ENCODE measurements around the gene PTPRD. TPM values are rescaled to one million over a fixed set of nuclear protein-coding genes. Genes with fewer than 3 reads are reported as not detected.

Gene PTPRD
- total RNA-seq = not detected

- Mint-ChIP-seq H3K4me1 (ENCODE audit: low read depth) (peaks cover 7% of the 10 kb centered on the region), H3K27ac (no peak within 1 kb of the TSS), H3K36me3 (ENCODE audit: low read depth) (peaks cover 4% of the 10 kb centered on the region), H3K4me3 (peak within 1 kb of the TSS; percentile 24), H3K9me3 (no peaks in the 10 kb centered on the region), H3K27me3 (ENCODE audit: low read depth) (peaks cover 32% of the 10 kb centered on the region)
- CTCF ChIA-PET = interaction anchor here (0.6 kb wide), 1 partner anchor 293 kb away, joined by 3 read pairs; no protein-coding TSS in a partner anchor
- intact Hi-C loops (cut with micrococcal nuclease) = no loop called here
- peak; percentile 17 for DNase-seq
Observed at GRCh38 chr9:10612641-10613398, at the start of gene PTPRD. Gene PTPRD (minus strand): TSS chr9:10613002.

- CTCF ChIA-PET = no interaction called here
- DNase-seq = no peak
- Mint-ChIP-seq H3K27me3 (ENCODE audit: low read depth) (no peaks in the 10 kb centered on the region), H3K27ac (no peak overlapping the region), H3K9me3 (peaks cover 13% of the 10 kb centered on the region), H3K4me3 (no peak overlapping the region), H3K36me3 (ENCODE audit: low read depth) (no peaks in the 10 kb centered on the region), H3K4me1 (ENCODE audit: low read depth) (no peaks in the 10 kb centered on the region)
- intact Hi-C loops (cut with micrococcal nuclease) = no loop called here
Observed at GRCh38 chr9:10661994-10662393, 49.2 kb upstream of the PTPRD start.

GRCh38 chr9:10661376-10661775 lies 48.6 kb upstream of the PTPRD start:
- no peak overlapping the region for H3K27ac Mint-ChIP-seq
- DNase-seq = no peak
- H3K4me1 Mint-ChIP-seq (ENCODE audit: low read depth) = no peaks in the 10 kb centered on the region
- H3K9me3 Mint-ChIP-seq = peaks cover 13% of the 10 kb centered on the region
- H3K36me3 Mint-ChIP-seq (ENCODE audit: low read depth) = no peaks in the 10 kb centered on the region
- CTCF ChIA-PET = no interaction called here
- intact Hi-C loops (cut with micrococcal nuclease) = no loop called here
- no peak overlapping the region for H3K4me3 Mint-ChIP-seq
- H3K27me3 Mint-ChIP-seq (ENCODE audit: low read depth) = no peaks in the 10 kb centered on the region

GRCh38 chr9:10651012-10651411 lies 38.2 kb upstream of the PTPRD start:
- Mint-ChIP-seq H3K27me3 (ENCODE audit: low read depth) (no peaks in the 10 kb centered on the region), H3K4me3 (no peak overlapping the region), H3K36me3 (ENCODE audit: low read depth) (no peaks in the 10 kb centered on the region), H3K4me1 (ENCODE audit: low read depth) (no peaks in the 10 kb centered on the region), H3K9me3 (peaks cover 11% of the 10 kb centered on the region), H3K27ac (no peak overlapping the region)
- intact Hi-C loops (cut with micrococcal nuclease) = no loop called here
- no peak for DNase-seq
- CTCF ChIA-PET = no interaction called here

- H3K4me1 Mint-ChIP-seq (ENCODE audit: low read depth) = no peaks in the 10 kb centered on the region
- H3K9me3 Mint-ChIP-seq = peaks cover 11% of the 10 kb centered on the region
- no peaks in the 10 kb centered on the region for H3K27me3 Mint-ChIP-seq (ENCODE audit: low read depth)
- intact Hi-C loops (cut with micrococcal nuclease) = no loop called here
- H3K4me3 Mint-ChIP-seq = no peak overlapping the region
- no peak overlapping the region for H3K27ac Mint-ChIP-seq
- CTCF ChIA-PET = no interaction called here
- no peak for DNase-seq
- H3K36me3 Mint-ChIP-seq (ENCODE audit: low read depth) = no peaks in the 10 kb centered on the region
Observed at GRCh38 chr9:10649076-10649475, 36.3 kb upstream of the PTPRD start.

- H3K9me3 Mint-ChIP-seq = peaks cover 4% of the 10 kb centered on the region
- DNase-seq = no peak
- no peaks in the 10 kb centered on the region for H3K36me3 Mint-ChIP-seq (ENCODE audit: low read depth)
- CTCF ChIA-PET = interaction anchor here (0.6 kb wide), 1 partner anchor 577 kb away, joined by 3 read pairs; no protein-coding TSS in a partner anchor
- intact Hi-C loops (cut with micrococcal nuclease) = no loop called here
- no peak overlapping the region for H3K4me3 Mint-ChIP-seq
- H3K27me3 Mint-ChIP-seq (ENCODE audit: low read depth) = no peaks in the 10 kb centered on the region
- no peaks in the 10 kb centered on the region for H3K4me1 Mint-ChIP-seq (ENCODE audit: low read depth)
- H3K27ac Mint-ChIP-seq = no peak overlapping the region
Observed at GRCh38 chr9:10633785-10634184, 21.0 kb upstream of the PTPRD start.

- H3K27ac Mint-ChIP-seq = no peak overlapping the region
- peaks cover 2% of the 10 kb centered on the region for H3K9me3 Mint-ChIP-seq
- H3K4me3 Mint-ChIP-seq = no peak overlapping the region
- peaks cover 4% of the 10 kb centered on the region for H3K36me3 Mint-ChIP-seq (ENCODE audit: low read depth)
- intact Hi-C loops (cut with micrococcal nuclease) = no loop called here
- peaks cover 7% of the 10 kb centered on the region for H3K4me1 Mint-ChIP-seq (ENCODE audit: low read depth)
- CTCF ChIA-PET = no interaction called here
- peaks cover 32% of the 10 kb centered on the region for H3K27me3 Mint-ChIP-seq (ENCODE audit: low read depth)
- DNase-seq = no peak
Observed at GRCh38 chr9:10614196-10614800, 1.5 kb upstream of the PTPRD start.

- intact Hi-C loops (cut with micrococcal nuclease) = no loop called here
- Mint-ChIP-seq H3K9me3 (no peaks in the 10 kb centered on the region), H3K4me3 (no peak overlapping the region), H3K27ac (no peak overlapping the region), H3K4me1 (ENCODE audit: low read depth) (peaks cover 7% of the 10 kb centered on the region), H3K36me3 (ENCODE audit: low read depth) (peaks cover 4% of the 10 kb centered on the region), H3K27me3 (ENCODE audit: low read depth) (peaks cover 32% of the 10 kb centered on the region)
- no peak for DNase-seq
- CTCF ChIA-PET = interaction anchor here (0.6 kb wide), 1 partner anchor 292 kb away, joined by 3 read pairs; no protein-coding TSS in a partner anchor
Observed at GRCh38 chr9:10613419-10613818, 617 bp upstream of the PTPRD start.

- Mint-ChIP-seq H3K27me3 (ENCODE audit: low read depth) (no peaks in the 10 kb centered on the region), H3K4me1 (ENCODE audit: low read depth) (no peaks in the 10 kb centered on the region), H3K4me3 (no peak overlapping the region), H3K36me3 (ENCODE audit: low read depth) (no peaks in the 10 kb centered on the region), H3K9me3 (peaks cover 3% of the 10 kb centered on the region), H3K27ac (no peak overlapping the region)
- CTCF ChIA-PET = no interaction called here
- intact Hi-C loops (cut with micrococcal nuclease) = no loop called here
- no peak for DNase-seq
Observed at GRCh38 chr9:10605388-10605787, 7.4 kb downstream of the PTPRD start.

- no peaks in the 10 kb centered on the region for H3K27me3 Mint-ChIP-seq (ENCODE audit: low read depth)
- intact Hi-C loops (cut with micrococcal nuclease) = no loop called here
- no peaks in the 10 kb centered on the region for H3K36me3 Mint-ChIP-seq (ENCODE audit: low read depth)
- no peaks in the 10 kb centered on the region for H3K4me1 Mint-ChIP-seq (ENCODE audit: low read depth)
- CTCF ChIA-PET = no interaction called here
- H3K9me3 Mint-ChIP-seq = peaks cover 3% of the 10 kb centered on the region
- H3K27ac Mint-ChIP-seq = no peak overlapping the region
- no peak for DNase-seq
- H3K4me3 Mint-ChIP-seq = no peak overlapping the region
Observed at GRCh38 chr9:10604927-10605326, 7.9 kb downstream of the PTPRD start.

- no peaks in the 10 kb centered on the region for H3K4me1 Mint-ChIP-seq (ENCODE audit: low read depth)
- peaks cover 7% of the 10 kb centered on the region for H3K9me3 Mint-ChIP-seq
Observed at GRCh38 chr9:10597801-10598200, 15.0 kb downstream of the PTPRD start.

GRCh38 chr9:10594482-10594881 lies 18.3 kb downstream of the PTPRD start:
- peaks cover 16% of the 10 kb centered on the region for H3K9me3 Mint-ChIP-seq
- intact Hi-C loops (cut with micrococcal nuclease) = no loop called here

More at GRCh38 chr9:10597801-10598200, 15.0 kb downstream of the PTPRD start:
- no peak overlapping the region for H3K27ac Mint-ChIP-seq
- CTCF ChIA-PET = no interaction called here
- no peak for DNase-seq
- H3K36me3 Mint-ChIP-seq (ENCODE audit: low read depth) = no peaks in the 10 kb centered on the region
- H3K27me3 Mint-ChIP-seq (ENCODE audit: low read depth) = no peaks in the 10 kb centered on the region
- intact Hi-C loops (cut with micrococcal nuclease) = no loop called here
- H3K4me3 Mint-ChIP-seq = no peak overlapping the region

GRCh38 chr9:10586407-10586806 lies 26.4 kb downstream of the PTPRD start:
- H3K27me3 Mint-ChIP-seq (ENCODE audit: low read depth) = no peaks in the 10 kb centered on the region
- H3K4me3 Mint-ChIP-seq = no peak overlapping the region
- no peak for DNase-seq
- no peaks in the 10 kb centered on the region for H3K4me1 Mint-ChIP-seq (ENCODE audit: low read depth)
- peaks cover 12% of the 10 kb centered on the region for H3K9me3 Mint-ChIP-seq
- intact Hi-C loops (cut with micrococcal nuclease) = no loop called here
- CTCF ChIA-PET = no interaction called here
- no peaks in the 10 kb centered on the region for H3K36me3 Mint-ChIP-seq (ENCODE audit: low read depth)
- no peak overlapping the region for H3K27ac Mint-ChIP-seq

More at GRCh38 chr9:10594482-10594881, 18.3 kb downstream of the PTPRD start:
- CTCF ChIA-PET = no interaction called here
- Mint-ChIP-seq H3K4me1 (ENCODE audit: low read depth) (no peaks in the 10 kb centered on the region), H3K36me3 (ENCODE audit: low read depth) (no peaks in the 10 kb centered on the region), H3K4me3 (no peak overlapping the region), H3K27me3 (ENCODE audit: low read depth) (no peaks in the 10 kb centered on the region), H3K27ac (no peak overlapping the region)
- DNase-seq = no peak

Data from activated naive CD4-positive, alpha-beta T cell treated with anti-CD3 and anti-CD28 coated beads for 36 hours (primary cell).